PC-3 (cell line): ENCODE results near the gene PRKRA. TPM values are rescaled to one million over a fixed set of nuclear protein-coding genes. Genes with fewer than 3 reads are reported as not detected.

Source experiments
- ATAC-seq: fragments of 200-7000 bp; cut with Tn5 transposase; 2 replicates; pipeline ENCODE4 v1.9.1; 2020; ENCODE audit warnings: mild to moderate bottlenecking, moderate library complexity
- BruUV-seq: library from RNA; stranded (reverse); fragments of 400-500 nt; replicated peaks from 2 replicates; lab custom pipeline; 2021; lab: Mats Ljungman, UMichigan
- CTCF ChIA-PET: fragments of 300-600 bp; sonication (Branson Sonifier 250); formaldehyde crosslinking; loops from one replicate; lab custom pipeline; 2022; ENCODE audit warnings: antibody characterized with exemption; lab: Charles Lee
- POLR2A ChIA-PET: fragments of 300-600 bp; sonication (Branson Sonifier 250); formaldehyde crosslinking; loops from one replicate; lab custom pipeline; 2022; ENCODE audit warnings: antibody characterized with exemption; ENCODE audit not compliant: unreplicated experiment; lab: Charles Lee
- DNase-seq: peaks from one replicate; pipeline ENCODE4 v3.0.0-alpha.2; 2015
- H2AFZ ChIP-seq: fragments of 300-600 bp; sonication (generic); 2 replicates; pipeline ENCODE4 v1.6.0; 2016; ENCODE audit warnings: antibody characterized with exemption, low read length
- H3F3A ChIP-seq: fragments of 300-600 bp; sonication (generic); one replicate; pipeline ENCODE4 v1.6.0; 2017; ENCODE audit warnings: antibody characterized with exemption, low read length, control low read depth, mild to moderate bottlenecking; ENCODE audit not compliant: unreplicated experiment
- H3K27ac ChIP-seq: fragments of 300-600 bp; sonication (generic); 2 replicates; pipeline ENCODE4 v1.5.1; 2016; ENCODE audit warnings: mild to moderate bottlenecking, low read length
- H3K27me3 ChIP-seq: fragments of 300-600 bp; sonication (generic); 2 replicates; pipeline ENCODE4 v1.6.1; 2016; ENCODE audit warnings: low read length, mixed read lengths
- H3K36me3 ChIP-seq: fragments of 300-600 bp; sonication (generic); 2 replicates; pipeline ENCODE4 v1.6.1; 2016; ENCODE audit warnings: low read depth, mixed run types, low read length, mixed read lengths
- H3K4me1 ChIP-seq: fragments of 300-600 bp; sonication (generic); 2 replicates; pipeline ENCODE4 v1.5.1; 2016; ENCODE audit warnings: low read length; ENCODE audit not compliant: insufficient read depth
- H3K4me2 ChIP-seq: fragments of 300-600 bp; sonication (generic); 2 replicates; pipeline ENCODE4 v1.6.0; 2016; ENCODE audit warnings: low read length
- H3K4me3 ChIP-seq: fragments of 300-600 bp; sonication (generic); 2 replicates; pipeline ENCODE4 v1.5.1; 2016; ENCODE audit warnings: mild to moderate bottlenecking, low read length, mixed read lengths
- H3K79me2 ChIP-seq: fragments of 300-600 bp; sonication (generic); 2 replicates; pipeline ENCODE4 v1.6.1; 2017; ENCODE audit warnings: low read length, mixed read lengths
- H3K9ac ChIP-seq: fragments of 300-600 bp; sonication (generic); 2 replicates; pipeline ENCODE4 v1.6.0; 2016; ENCODE audit warnings: mild to moderate bottlenecking, low read length
- H3K9me2 ChIP-seq: fragments of 300-600 bp; sonication (generic); replicated peaks from 2 replicates; pipeline ENCODE4 v1.6.1; 2016; ENCODE audit warnings: mixed run types, low read length, mixed read lengths
- H3K9me3 ChIP-seq: fragments of 300-600 bp; sonication (generic); 2 replicates; pipeline ENCODE4 v1.6.1; 2016; ENCODE audit warnings: low read length, mixed read lengths
- H4K20me1 ChIP-seq: fragments of 300-600 bp; sonication (generic); 2 replicates; pipeline ENCODE4 v1.6.1; 2016; ENCODE audit warnings: low read length, mixed read lengths
- CTCF ChIP-seq: fragments of 300-600 bp; sonication (generic); conservative IDR thresholded peaks from 2 replicates; pipeline ENCODE4 v1.5.1; 2017; ENCODE audit warnings: antibody characterized with exemption, low read depth, mild to moderate bottlenecking, low read length
- EZH2 ChIP-seq: fragments of 300-600 bp; sonication (generic); IDR thresholded peaks from one replicate; pipeline ENCODE4 v1.6.1; 2017; ENCODE audit warnings: antibody characterized with exemption, mild to moderate bottlenecking, low read length; ENCODE audit not compliant: unreplicated experiment
- EZH2phosphoT487 ChIP-seq: fragments of 300-600 bp; sonication (generic); IDR thresholded peaks from 2 replicates; pipeline ENCODE4 v1.6.1; 2018; ENCODE audit warnings: mild to moderate bottlenecking, antibody characterized with exemption, low read length, borderline replicate concordance
- intact Hi-C: fragments of 100-400 bp; cut with micrococcal nuclease; formaldehyde crosslinking; loops from 2 replicates; pipeline ENCODE4 v1.9.0; 2023
- total RNA-seq: library from RNA; depleted of rRNA; stranded (reverse); fragments of >200 nt; gene quantifications from 2 replicates; pipeline ENCODE4 v1.2.3, GENCODE V29; 2014

Gene PRKRA
- total RNA-seq, 1 experiment from 2014 or later, result 78.2 TPM

- no TSS peak for BruUV-seq
- no peaks in the 10 kb centered on the region for H4K20me1 ChIP-seq
- CTCF ChIA-PET, result interaction anchor here (1.0 to 1.7 kb wide), 3 partner anchors 110 to 286 kb away, joined by 4 to 5 read pairs (median 4); no protein-coding TSS in a partner anchor
- no peak overlapping the region for H3K4me2 ChIP-seq
- H3K36me3 ChIP-seq, result no peaks in the 10 kb centered on the region
- POLR2A ChIA-PET, result no interaction called here
- no peaks in the 10 kb centered on the region for H3F3A ChIP-seq
- intact Hi-C loops, result loop anchor here (2.0 to 10.0 kb wide), 4 partner anchors 110 to 634 kb away; no protein-coding TSS in a partner anchor
- H3K27ac ChIP-seq, result no peak overlapping the region
- H3K4me1 ChIP-seq, result peaks cover 6% of the 10 kb centered on the region; the same call in 1 of the 2 replicates
- no peak overlapping the region for H3K4me3 ChIP-seq
- no peak for ATAC-seq
- no peaks in the 10 kb centered on the region for H3K9me2 ChIP-seq
- no peaks in the 10 kb centered on the region for H3K9me3 ChIP-seq
- peak; percentile 24 for DNase-seq
- H3K9ac ChIP-seq, result no peak overlapping the region
- no peaks in the 10 kb centered on the region for H3K27me3 ChIP-seq
- TF ChIP-seq EZH2phosphoT487 (no peak), EZH2 (no peak), CTCF (no peak)
- H2AFZ ChIP-seq, result no peak overlapping the region
- H3K79me2 ChIP-seq, result no peaks in the 10 kb centered on the region
These were observed 32.5 kb downstream of the PRKRA start for GRCh38 chr2:178418426-178418825.

- ChIA-PET CTCF (interaction anchor here (1.7 kb wide), 1 partner anchor 286 kb away, joined by 5 read pairs; no protein-coding TSS in a partner anchor), POLR2A (no interaction called here)
- Histone ChIP-seq H3K4me3 (no peak overlapping the region), H4K20me1 (no peaks in the 10 kb centered on the region), H3F3A (no peaks in the 10 kb centered on the region), H3K9me3 (no peaks in the 10 kb centered on the region), H3K9me2 (no peaks in the 10 kb centered on the region), H2AFZ (no peak overlapping the region), H3K27ac (no peak overlapping the region), H3K4me2 (no peak overlapping the region), H3K79me2 (no peaks in the 10 kb centered on the region), H3K36me3 (no peaks in the 10 kb centered on the region), H3K4me1 (peaks cover 6% of the 10 kb centered on the region; the same call in 1 of the 2 replicates), H3K9ac (no peak overlapping the region), H3K27me3 (no peaks in the 10 kb centered on the region)
- ATAC-seq (no peak), DNase-seq (no peak)
- no peak for TF ChIP-seq CTCF
- no TSS peak for BruUV-seq
- intact Hi-C loops, result loop anchor here (2.0 to 10.0 kb wide), 4 partner anchors 109 to 633 kb away; no protein-coding TSS in a partner anchor
These were observed 33.1 kb downstream of the PRKRA start for GRCh38 chr2:178417916-178418315.

- Histone ChIP-seq H3K79me2 (no peaks in the 10 kb centered on the region), H3K27me3 (no peaks in the 10 kb centered on the region), H3K9me2 (no peaks in the 10 kb centered on the region), H2AFZ (no peak overlapping the region), H3K4me2 (no peak overlapping the region), H4K20me1 (no peaks in the 10 kb centered on the region), H3K9ac (no peak overlapping the region), H3F3A (no peaks in the 10 kb centered on the region), H3K4me1 (peaks cover 6% of the 10 kb centered on the region; the same call in 1 of the 2 replicates), H3K4me3 (no peak overlapping the region), H3K9me3 (no peaks in the 10 kb centered on the region), H3K27ac (no peak overlapping the region), H3K36me3 (no peaks in the 10 kb centered on the region)
- intact Hi-C loops, result loop anchor here (5.0 to 10.0 kb wide), 3 partner anchors 434 to 631 kb away; no protein-coding TSS in a partner anchor
- CTCF ChIA-PET, result no interaction called here
- DNase-seq (no peak), ATAC-seq (no peak)
- POLR2A ChIA-PET, result interaction anchor here (0.6 kb wide), 1 partner anchor 285 kb away, joined by 4 read pairs; no protein-coding TSS in a partner anchor
- TF ChIP-seq CTCF (no peak), EZH2 (no peak), EZH2phosphoT487 (no peak)
- BruUV-seq, result no TSS peak
These were observed 35.0 kb downstream of the PRKRA start for GRCh38 chr2:178415979-178416378.
